Choroid plexus epithelial cell (primary cell): ENCODE results near the gene TGFBR3.

Experiments
- DNase-seq: peaks from one replicate; pipeline ENCODE4 v3.0.0-alpha.2; 2010; ENCODE audit warnings: low read depth
- H3K4me3 ChIP-seq: 2 replicates; pipeline ENCODE4 v1.5.1; 2011; ENCODE audit warnings: low read depth, mild to moderate bottlenecking, control low read depth, low read length, moderate library complexity
- TF ChIP-seq, protein P1 (sequence below): conservative IDR thresholded peaks from 2 replicates; pipeline ENCODE4 v1.5.1; 2011; ENCODE audit warnings: low read depth, mild to moderate bottlenecking, control low read depth, inconsistent platforms, low read length, moderate library complexity

Gene TGFBR3

GRCh38 chr1:91876040-91876470 lies 9.9 kb downstream of the TGFBR3 start:
- TF ChIP-seq, protein P1, sequence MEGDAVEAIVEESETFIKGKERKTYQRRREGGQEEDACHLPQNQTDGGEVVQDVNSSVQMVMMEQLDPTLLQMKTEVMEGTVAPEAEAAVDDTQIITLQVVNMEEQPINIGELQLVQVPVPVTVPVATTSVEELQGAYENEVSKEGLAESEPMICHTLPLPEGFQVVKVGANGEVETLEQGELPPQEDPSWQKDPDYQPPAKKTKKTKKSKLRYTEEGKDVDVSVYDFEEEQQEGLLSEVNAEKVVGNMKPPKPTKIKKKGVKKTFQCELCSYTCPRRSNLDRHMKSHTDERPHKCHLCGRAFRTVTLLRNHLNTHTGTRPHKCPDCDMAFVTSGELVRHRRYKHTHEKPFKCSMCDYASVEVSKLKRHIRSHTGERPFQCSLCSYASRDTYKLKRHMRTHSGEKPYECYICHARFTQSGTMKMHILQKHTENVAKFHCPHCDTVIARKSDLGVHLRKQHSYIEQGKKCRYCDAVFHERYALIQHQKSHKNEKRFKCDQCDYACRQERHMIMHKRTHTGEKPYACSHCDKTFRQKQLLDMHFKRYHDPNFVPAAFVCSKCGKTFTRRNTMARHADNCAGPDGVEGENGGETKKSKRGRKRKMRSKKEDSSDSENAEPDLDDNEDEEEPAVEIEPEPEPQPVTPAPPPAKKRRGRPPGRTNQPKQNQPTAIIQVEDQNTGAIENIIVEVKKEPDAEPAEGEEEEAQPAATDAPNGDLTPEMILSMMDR: no peak
- no peak overlapping the region for H3K4me3 ChIP-seq
- DNase-seq: no peak

GRCh38 chr1:91874167-91874566 lies 11.8 kb downstream of the TGFBR3 start:
- TF ChIP-seq, protein P1: no peak

GRCh38 chr1:91872559-91873081 lies 13.3 kb downstream of the TGFBR3 start:
- DNase-seq: no peak
- H3K4me3 ChIP-seq: no peak overlapping the region
- TF ChIP-seq, protein P1: no peak

More at GRCh38 chr1:91874167-91874566, 11.8 kb downstream of the TGFBR3 start:
- no peak for DNase-seq
- H3K4me3 ChIP-seq: no peak overlapping the region

- peak; percentile 52 for DNase-seq
- TF ChIP-seq, protein P1: no peak
- no peak overlapping the region for H3K4me3 ChIP-seq
Measured at GRCh38 chr1:91872000-91872399, 14.0 kb downstream of the TGFBR3 start.

- TF ChIP-seq, protein P1: no peak
- no peak overlapping the region for H3K4me3 ChIP-seq
Measured at GRCh38 chr1:91870322-91870721, 15.6 kb downstream of the TGFBR3 start.

GRCh38 chr1:91866425-91866824 lies 19.5 kb downstream of the TGFBR3 start:
- no peak for DNase-seq
- TF ChIP-seq, protein P1: no peak
- no peak overlapping the region for H3K4me3 ChIP-seq

More at GRCh38 chr1:91870322-91870721, 15.6 kb downstream of the TGFBR3 start:
- no peak for DNase-seq

DNA sequence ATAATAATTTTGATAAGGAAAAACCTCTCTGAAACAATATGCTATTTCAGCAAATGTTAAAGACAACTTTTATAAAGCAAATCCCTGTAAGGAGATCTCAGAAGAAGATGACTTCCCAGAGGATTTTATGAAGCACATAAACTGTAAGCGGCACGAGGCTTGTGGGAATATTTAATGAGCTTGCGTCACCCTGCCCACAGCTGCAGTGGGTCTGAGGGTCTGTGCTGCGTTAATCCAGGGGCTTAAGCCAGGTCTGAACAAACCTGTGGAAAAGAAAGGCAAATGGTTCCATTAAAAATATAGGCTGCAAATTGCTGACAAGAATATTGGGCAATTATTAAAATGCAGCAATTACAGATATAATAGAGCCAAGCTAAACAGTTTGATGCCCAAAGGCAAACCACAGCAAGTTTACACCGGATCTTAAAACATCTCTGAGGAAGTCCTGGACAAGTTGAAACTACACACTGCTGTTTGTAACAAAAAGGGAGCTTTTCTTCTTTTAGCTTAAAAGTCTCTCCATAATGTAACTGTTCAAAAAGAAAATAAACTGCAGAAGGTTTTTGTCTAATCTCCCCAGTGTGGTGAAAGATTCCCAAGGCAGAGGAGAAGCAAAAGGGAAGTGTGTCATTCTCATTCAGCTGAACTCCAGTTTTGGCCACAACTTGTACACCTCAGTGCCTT lies 21.8 kb downstream of the TGFBR3 start:
- H3K4me3 ChIP-seq: no peak overlapping the region
- TF ChIP-seq, protein P1: no peak
- peak; percentile 55 for DNase-seq
